Adipocyte (in vitro differentiated cells): ENCODE measurements around the gene ALDOA.

Experiments
- DNase-seq: peaks from one replicate; pipeline ENCODE4 v3.0.0-alpha.2; 2015; ENCODE audit warnings: low read depth
- H3K27me3 ChIP-seq: replicated peaks from 2 replicates; pipeline ENCODE4 v1.7.0; 2013; ENCODE audit warnings: mild to moderate bottlenecking, low read length, moderate library complexity; ENCODE audit not compliant: control insufficient read depth, insufficient read depth
- H3K36me3 ChIP-seq: 2 replicates; pipeline ENCODE4 v1.7.0; 2013; ENCODE audit warnings: low read length, mild to moderate bottlenecking, moderate library complexity; ENCODE audit not compliant: control insufficient read depth, insufficient read depth, severe bottlenecking
- H3K4me1 ChIP-seq: 2 replicates; pipeline ENCODE4 v1.7.0; 2013; ENCODE audit warnings: mild to moderate bottlenecking, low read length, moderate library complexity; ENCODE audit not compliant: control insufficient read depth, insufficient read depth
- H3K4me3 ChIP-seq: 2 replicates; pipeline ENCODE4 v1.7.0; 2013; ENCODE audit warnings: mild to moderate bottlenecking, low read length, moderate library complexity
- H3K9ac ChIP-seq: 2 replicates; pipeline ENCODE4 v1.7.0; 2013; ENCODE audit warnings: mild to moderate bottlenecking, low read length, moderate library complexity
- H3K9me3 ChIP-seq: 2 replicates; pipeline ENCODE4 v1.7.0; 2013; ENCODE audit warnings: mild to moderate bottlenecking, low read length, moderate library complexity; ENCODE audit not compliant: control insufficient read depth

ALDOA gene

GRCh38 chr16:30063893-30064728, 1.4 kb upstream of the ALDOA start:
- Histone ChIP-seq H3K4me3 (peak overlapping the region; percentile 89), H3K9ac (peak overlapping the region; percentile 100), H3K27me3 (no peaks in the 10 kb centered on the region), H3K4me1 (peaks cover 48% of the 10 kb centered on the region), H3K9me3 (no peaks in the 10 kb centered on the region), H3K36me3 (peaks cover 30% of the 10 kb centered on the region)
- peak; percentile 46 for DNase-seq

GRCh38 chr16:30064729-30065101, 845 bp upstream of the ALDOA start:
- peak overlapping the region; percentile 100 for H3K9ac ChIP-seq
- peaks cover 54% of the 10 kb centered on the region for H3K4me1 ChIP-seq
- peak overlapping the region; percentile 89 for H3K4me3 ChIP-seq
- no peaks in the 10 kb centered on the region for H3K9me3 ChIP-seq
- DNase-seq, result no peak
- peaks cover 36% of the 10 kb centered on the region for H3K36me3 ChIP-seq
- no peaks in the 10 kb centered on the region for H3K27me3 ChIP-seq

GRCh38 chr16:30065943-30066760, 592 bp downstream of the ALDOA start:
- Histone ChIP-seq H3K27me3 (no peaks in the 10 kb centered on the region), H3K4me1 (peaks cover 55% of the 10 kb centered on the region), H3K36me3 (peaks cover 50% of the 10 kb centered on the region), H3K4me3 (peak overlapping the region; percentile 99), H3K9me3 (no peaks in the 10 kb centered on the region), H3K9ac (peak overlapping the region; percentile 100)
- DNase-seq, result peak; percentile 81

- Histone ChIP-seq H3K9me3 (no peaks in the 10 kb centered on the region), H3K4me3 (peak overlapping the region; percentile 99), H3K36me3 (peaks cover 59% of the 10 kb centered on the region), H3K4me1 (peaks cover 54% of the 10 kb centered on the region), H3K27me3 (no peaks in the 10 kb centered on the region), H3K9ac (peak overlapping the region; percentile 100)
- DNase-seq, result no peak
Measured at GRCh38 chr16:30066761-30067583, 1.4 kb downstream of the ALDOA start.

DNA sequence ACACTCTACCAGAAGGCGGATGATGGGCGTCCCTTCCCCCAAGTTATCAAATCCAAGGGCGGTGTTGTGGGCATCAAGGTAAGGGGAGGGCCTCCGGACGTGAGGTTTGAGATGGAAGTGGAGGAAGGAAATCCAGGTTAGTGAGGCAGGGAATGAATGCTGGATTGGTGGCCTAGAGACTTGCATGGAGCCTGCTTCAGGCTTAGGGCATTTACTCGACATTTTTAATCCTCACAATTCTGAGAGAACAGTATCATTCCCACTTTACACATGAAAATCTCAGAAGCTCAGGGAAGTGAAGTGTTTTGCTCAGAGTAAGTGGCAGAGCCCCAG, 2.0 kb downstream of the ALDOA start:
- Histone ChIP-seq H3K36me3 (peaks cover 64% of the 10 kb centered on the region), H3K27me3 (no peaks in the 10 kb centered on the region), H3K9me3 (no peaks in the 10 kb centered on the region), H3K9ac (peak overlapping the region; percentile 100), H3K4me3 (peak overlapping the region; percentile 99), H3K4me1 (peaks cover 54% of the 10 kb centered on the region)
- no peak for DNase-seq

- peaks cover 50% of the 10 kb centered on the region for H3K4me1 ChIP-seq
- DNase-seq, result no peak
- peak overlapping the region; percentile 99 for H3K4me3 ChIP-seq
- H3K9me3 ChIP-seq, result no peaks in the 10 kb centered on the region
- H3K36me3 ChIP-seq, result peaks cover 72% of the 10 kb centered on the region
- peak overlapping the region; percentile 100 for H3K9ac ChIP-seq
- no peaks in the 10 kb centered on the region for H3K27me3 ChIP-seq
Measured at GRCh38 chr16:30068333-30068732, 2.8 kb downstream of the ALDOA start.

DNA sequence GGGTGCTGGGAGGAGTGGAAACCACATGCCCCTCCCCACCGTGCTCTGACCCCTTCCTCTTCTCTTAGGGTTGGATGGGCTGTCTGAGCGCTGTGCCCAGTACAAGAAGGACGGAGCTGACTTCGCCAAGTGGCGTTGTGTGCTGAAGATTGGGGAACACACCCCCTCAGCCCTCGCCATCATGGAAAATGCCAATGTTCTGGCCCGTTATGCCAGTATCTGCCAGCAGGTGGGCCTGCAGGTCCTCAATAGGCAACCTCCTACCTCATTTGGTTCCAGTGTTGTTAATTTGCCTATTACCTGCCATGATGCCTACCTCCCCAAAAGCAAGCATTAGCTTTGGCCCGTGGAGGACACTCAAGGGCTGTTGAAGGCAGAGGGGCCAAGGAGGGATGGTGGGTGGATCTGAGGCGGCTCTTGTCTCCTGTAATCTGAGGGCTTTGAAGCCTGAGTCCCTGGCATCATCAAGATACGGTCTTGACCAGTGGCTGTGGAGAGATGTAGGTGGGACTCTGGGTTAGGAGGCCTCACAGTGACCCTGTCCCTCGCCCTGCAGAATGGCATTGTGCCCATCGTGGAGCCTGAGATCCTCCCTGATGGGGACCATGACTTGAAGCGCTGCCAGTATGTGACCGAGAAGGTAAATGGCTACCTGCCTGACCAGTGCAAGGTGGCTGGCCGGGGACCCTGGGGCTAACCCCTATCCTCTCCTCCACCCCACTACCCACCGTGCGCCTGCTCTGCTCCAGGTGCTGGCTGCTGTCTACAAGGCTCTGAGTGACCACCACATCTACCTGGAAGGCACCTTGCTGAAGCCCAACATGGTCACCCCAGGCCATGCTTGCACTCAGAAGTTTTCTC, 3.4 kb downstream of the ALDOA start:
- H3K36me3 ChIP-seq, result peaks cover 72% of the 10 kb centered on the region

DNA sequence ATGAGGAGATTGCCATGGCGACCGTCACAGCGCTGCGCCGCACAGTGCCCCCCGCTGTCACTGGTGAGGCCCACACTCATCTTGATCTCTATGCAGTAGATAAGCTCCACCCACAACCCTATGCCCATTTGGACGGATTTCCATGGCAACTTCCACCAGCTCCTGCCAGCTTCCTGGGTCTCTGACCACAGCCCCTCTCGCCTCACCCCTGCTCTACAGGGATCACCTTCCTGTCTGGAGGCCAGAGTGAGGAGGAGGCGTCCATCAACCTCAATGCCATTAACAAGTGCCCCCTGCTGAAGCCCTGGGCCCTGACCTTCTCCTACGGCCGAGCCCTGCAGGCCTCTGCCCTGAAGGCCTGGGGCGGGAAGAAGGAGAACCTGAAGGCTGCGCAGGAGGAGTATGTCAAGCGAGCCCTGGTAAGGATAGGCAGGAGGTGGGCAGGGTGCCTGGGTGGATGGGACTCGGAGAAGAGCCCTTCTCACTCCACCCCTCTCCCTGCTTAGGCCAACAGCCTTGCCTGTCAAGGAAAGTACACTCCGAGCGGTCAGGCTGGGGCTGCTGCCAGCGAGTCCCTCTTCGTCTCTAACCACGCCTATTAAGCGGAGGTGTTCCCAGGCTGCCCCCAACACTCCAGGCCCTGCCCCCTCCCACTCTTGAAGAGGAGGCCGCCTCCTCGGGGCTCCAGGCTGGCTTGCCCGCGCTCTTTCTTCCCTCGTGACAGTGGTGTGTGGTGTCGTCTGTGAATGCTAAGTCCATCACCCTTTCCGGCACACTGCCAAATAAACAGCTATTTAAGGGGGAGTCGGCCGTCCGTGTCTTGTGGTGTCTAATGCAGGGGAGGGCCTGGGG, 4.3 kb downstream of the ALDOA start:
- Histone ChIP-seq H3K4me3 (peak overlapping the region; percentile 99), H3K27me3 (no peaks in the 10 kb centered on the region), H3K9me3 (no peaks in the 10 kb centered on the region), H3K9ac (peak overlapping the region; percentile 100), H3K4me1 (peaks cover 44% of the 10 kb centered on the region), H3K36me3 (peaks cover 72% of the 10 kb centered on the region)
- DNase-seq, result no peak

More for the DNA sequence above, 3.4 kb downstream of the ALDOA start:
- peak; percentile 58 for DNase-seq
- H3K4me3 ChIP-seq, result peak overlapping the region; percentile 99
- H3K9me3 ChIP-seq, result no peaks in the 10 kb centered on the region
- no peaks in the 10 kb centered on the region for H3K27me3 ChIP-seq
- peaks cover 43% of the 10 kb centered on the region for H3K4me1 ChIP-seq
- peak overlapping the region; percentile 100 for H3K9ac ChIP-seq

- Histone ChIP-seq H3K27me3 (no peaks in the 10 kb centered on the region), H3K36me3 (peaks cover 72% of the 10 kb centered on the region), H3K9me3 (no peaks in the 10 kb centered on the region), H3K4me1 (peaks cover 49% of the 10 kb centered on the region), H3K9ac (peak overlapping the region; percentile 100), H3K4me3 (peak overlapping the region; percentile 99)
- DNase-seq, result no peak
Measured at GRCh38 chr16:30070490-30070889, 4.9 kb downstream of the ALDOA start.
